NCI-H2107 treated with DMSO at 0.1 percent for 48 hours (cell line): Measurements from ENCODE around the gene ARHGAP26.
"Not testable (repeated sequence)": the region's sequence is repeated elsewhere in the genome, so short reads cannot be mapped to it uniquely, and the experiment has no call there.

Source experiments
- DNase-seq: peaks from one replicate; lab custom pipeline; 2025; ENCODE audit not compliant: unreplicated experiment; lab: John Stamatoyannopoulos, UW

Gene ARHGAP26

DNA sequence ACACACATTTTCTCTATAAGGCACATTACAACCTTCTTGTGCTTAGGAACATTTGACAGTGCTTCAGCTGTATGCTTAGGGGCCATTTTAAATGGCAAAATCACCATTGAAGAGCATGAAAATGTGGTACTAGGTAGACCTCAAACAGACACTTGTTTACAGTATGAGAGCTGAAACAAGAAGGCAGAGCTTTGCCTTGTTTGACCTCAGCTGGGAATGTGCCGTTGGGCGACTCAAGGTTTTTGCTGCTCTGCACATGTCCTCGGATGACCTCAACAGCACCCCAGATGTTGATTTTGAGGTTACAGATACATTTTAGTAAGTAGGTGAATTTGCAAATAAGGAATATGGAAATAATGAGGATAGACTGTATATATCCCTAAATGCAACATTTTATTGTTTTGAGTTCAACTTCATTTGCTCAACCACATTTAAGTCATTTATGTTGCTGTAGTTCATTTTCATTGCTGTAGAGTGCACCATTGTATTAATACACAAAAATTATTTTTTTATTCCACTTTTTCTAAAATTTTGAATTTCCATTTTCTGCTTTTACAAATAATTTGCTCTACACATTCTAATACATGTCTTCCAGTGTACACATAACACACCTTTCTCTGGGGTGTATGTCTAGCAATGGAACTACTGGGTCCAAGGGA, 426.6 kb downstream of the ARHGAP26 start:
- DNase-seq: no peak

DNA sequence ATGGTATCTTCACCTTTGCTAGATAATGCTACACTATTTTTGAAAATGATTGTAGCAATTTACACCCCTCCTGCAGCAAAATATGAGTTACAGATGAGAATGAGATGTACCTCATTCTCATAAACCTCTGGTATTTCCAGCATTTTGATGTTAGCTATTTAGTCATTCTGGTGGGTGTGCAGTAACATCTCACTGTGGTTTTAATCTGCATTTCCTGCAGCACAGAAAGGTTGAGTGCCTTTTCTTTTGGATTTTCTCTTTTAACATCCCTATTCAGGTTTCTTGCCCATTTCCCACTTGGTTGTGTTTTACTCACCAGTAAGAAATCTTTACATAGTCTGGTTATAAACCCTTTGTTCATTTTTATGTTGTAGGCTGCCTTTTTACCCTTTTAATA, 427.1 kb downstream of the ARHGAP26 start:
- DNase-seq: no peak

DNA sequence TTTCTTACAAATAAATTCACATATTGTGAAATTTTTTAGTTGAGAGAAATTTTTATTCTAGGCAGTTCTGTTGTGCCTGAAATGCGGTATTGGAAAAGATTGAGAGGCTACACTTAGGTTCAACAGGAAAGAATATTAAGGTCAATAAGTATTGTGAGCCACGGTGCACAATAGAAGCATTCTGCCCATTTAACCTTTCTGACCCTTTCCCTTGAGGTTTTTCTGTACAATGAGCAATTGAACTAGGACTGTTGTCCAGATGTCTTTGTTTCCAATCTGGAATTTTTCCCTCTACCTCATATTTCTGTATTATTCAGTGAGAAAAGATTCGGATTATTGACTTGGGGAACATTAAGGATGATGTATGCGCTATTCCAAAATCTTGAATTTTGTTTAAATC, 428.2 kb downstream of the ARHGAP26 start:
- no peak for DNase-seq

DNA sequence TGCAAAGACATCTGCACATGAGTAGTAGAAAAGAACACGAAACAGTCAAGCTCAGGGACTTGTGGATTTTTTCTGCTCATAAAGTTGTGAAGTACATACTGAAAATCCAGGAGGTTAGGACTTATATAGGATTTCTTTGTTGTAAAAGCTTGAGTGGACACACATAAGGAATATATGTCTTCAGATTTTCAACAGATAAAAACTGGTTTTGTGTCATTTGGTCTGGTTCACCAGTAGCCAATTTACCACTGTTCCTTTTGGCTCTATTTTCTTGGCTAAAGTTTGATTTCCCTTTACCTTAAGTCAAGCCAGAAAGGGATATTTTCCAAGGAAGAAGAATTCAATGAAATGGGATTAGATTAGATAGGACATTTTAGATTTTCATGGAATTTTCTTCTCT, 429.0 kb downstream of the ARHGAP26 start:
- DNase-seq: no peak

DNA sequence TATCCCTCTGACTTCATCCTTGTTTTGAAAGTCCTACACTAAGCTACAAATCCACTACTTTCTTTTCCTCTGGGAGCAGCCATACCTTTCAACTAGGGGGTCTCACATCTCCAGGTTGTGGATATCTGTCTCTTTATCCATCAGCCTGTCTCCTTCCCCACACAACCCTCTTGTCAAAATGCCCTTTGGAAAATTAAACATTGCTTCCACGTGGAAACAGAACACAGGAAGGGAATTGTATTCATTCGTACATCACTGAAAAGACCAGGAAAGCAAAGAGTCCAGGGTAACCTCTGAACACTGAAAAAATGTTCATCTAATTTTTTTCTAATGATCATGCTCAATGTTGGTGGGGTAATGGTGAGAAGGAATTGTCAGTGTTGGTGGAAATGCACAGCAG, 429.7 kb downstream of the ARHGAP26 start:
- no peak for DNase-seq

DNA sequence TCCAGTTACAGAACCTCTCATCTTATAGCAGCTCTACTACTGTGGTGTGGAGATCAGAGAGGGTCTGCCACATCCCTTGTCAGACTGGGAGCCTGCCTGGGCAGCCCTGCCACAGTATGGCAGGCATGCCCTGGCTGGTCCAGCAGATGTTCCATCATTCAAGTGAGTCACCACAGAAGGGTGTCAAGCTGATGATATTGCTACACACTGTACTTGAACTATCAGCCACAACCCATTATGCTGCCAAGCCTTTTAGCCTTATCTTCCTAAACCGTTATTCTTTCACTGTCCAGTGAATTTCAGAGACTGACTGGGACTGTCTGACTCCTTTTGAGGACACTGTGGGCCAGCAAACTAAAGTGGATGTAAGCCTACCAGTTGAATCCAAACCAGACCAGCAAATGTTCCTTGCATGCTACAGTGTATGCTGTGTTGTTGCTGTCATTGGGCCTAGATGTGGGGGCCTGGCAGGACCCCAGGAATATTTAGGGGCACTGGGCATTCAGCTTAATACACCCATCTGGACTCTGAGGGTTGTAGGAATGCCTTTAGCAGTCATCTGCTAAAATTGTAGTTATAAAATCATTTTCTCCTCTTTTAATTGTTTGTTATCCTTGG, 430.7 kb downstream of the ARHGAP26 start:
- DNase-seq: no peak

DNA sequence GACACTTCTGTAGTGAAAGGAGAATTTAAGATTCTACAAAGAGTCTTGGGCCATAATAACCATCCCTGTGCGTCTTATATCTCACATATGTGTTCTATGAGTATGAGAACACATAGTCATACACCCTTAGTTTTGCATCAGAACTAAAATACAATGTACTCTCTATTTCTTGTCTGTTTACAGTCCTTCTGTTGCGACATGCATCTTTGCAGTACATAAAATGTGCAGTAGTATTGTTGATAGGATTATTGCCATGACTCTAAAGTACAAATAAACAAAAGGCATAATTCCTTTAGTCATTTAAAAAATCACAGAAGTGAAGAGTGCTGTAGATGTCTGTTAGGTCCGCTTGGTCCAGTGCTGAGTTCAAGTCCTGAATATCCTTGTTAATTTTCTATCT, 431.4 kb downstream of the ARHGAP26 start:
- DNase-seq: no peak

DNA sequence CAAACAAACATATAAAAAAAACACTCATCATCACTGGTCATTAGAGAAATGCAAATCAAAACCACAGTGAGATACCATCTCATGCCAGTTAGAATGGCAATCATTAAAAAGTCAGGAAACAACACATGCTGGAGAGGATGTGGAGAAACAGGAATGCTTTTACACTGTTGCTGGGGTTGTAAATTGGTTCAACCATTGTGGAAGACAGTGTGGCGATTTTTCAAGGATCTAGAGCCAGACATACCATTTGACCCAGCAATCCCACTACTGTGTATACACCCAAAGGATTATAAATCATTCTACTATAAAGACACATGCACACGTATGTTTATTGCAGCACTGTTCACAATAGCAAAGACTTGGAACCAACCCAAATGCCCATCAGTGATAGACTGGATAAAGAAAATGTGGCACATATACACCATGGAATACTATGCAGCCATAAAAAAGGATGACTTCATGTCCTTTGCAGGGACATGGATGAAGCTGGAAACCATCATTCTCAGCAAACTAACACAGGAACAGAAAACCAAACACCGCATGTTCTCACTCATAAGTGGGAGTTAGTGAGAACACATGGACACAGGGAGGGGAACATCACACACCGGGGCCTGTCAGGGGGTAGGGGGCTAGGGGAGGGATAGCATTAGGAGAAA, 433.3 kb downstream of the ARHGAP26 start:
- DNase-seq: not testable (repeated sequence)

DNA sequence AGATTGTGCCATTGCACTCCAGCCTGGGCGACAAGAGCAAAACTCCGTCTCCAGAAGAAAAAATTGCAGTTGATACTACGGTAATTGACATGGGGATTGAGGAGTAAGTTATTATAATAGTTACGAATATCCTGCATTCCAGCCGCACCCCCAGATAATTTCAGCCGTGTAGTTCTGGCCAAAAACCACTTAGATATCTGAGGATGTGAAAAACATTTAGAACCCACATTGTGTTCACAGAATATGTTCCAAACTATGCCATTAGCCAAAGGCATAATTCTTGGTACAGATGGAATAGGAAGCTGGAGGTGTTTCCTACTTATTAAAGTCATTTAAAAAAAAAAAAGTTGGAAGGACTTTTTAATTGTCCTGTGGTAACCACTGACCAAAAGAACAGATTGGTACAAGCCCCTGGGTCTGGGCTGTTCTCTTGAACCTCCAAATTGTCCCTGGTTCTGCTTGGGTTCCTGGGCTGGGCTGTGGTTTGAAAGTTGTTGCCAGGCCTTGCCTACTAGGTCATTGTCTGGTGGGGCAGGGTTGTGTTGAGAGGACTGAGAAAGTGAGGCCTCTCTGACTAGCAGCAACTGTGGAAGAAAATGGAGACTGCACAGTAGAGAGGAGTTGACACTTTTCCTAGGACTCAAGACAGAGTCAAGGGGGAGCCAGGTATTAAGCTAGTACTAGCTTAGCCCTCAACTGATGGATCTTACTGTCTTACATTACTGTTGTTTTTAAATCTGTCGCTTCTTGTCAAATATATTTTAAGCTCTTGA, 434.5 kb downstream of the ARHGAP26 start:
- DNase-seq: no peak

DNA sequence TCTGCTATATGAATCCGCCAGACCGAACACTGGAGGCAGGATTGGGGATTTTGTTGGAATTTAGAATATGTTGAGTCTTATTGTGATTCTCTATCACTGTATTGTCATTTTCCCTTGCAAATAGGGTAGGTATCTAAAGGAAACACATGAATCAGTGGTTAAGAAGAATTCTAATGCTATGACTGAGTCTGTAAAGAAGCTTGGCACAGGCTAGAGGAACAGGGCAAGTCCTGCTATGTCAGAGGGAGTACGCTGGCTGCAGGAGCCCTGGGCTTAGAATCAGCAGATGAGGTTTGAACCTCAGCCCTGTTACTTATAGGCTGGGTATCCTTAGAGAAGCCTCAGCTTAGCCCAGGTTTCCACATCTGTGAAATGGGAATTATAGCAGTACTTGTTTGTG, 435.2 kb downstream of the ARHGAP26 start:
- no peak for DNase-seq

DNA sequence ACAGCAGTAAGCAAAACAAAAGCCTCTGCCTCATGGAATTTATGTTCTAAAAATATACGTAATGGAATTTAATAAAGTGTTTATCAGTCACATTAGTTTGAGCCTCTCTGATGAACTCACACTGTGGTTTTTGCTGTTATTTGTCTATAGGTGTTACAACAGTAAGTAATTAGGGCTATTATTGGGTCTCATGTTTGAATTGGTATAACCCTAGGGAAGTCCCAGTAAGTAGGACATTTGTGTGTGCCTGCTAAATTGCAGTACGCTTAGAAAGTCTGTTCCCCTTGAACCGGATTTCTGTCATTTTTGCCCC, 435.7 kb downstream of the ARHGAP26 start:
- no peak for DNase-seq

DNA sequence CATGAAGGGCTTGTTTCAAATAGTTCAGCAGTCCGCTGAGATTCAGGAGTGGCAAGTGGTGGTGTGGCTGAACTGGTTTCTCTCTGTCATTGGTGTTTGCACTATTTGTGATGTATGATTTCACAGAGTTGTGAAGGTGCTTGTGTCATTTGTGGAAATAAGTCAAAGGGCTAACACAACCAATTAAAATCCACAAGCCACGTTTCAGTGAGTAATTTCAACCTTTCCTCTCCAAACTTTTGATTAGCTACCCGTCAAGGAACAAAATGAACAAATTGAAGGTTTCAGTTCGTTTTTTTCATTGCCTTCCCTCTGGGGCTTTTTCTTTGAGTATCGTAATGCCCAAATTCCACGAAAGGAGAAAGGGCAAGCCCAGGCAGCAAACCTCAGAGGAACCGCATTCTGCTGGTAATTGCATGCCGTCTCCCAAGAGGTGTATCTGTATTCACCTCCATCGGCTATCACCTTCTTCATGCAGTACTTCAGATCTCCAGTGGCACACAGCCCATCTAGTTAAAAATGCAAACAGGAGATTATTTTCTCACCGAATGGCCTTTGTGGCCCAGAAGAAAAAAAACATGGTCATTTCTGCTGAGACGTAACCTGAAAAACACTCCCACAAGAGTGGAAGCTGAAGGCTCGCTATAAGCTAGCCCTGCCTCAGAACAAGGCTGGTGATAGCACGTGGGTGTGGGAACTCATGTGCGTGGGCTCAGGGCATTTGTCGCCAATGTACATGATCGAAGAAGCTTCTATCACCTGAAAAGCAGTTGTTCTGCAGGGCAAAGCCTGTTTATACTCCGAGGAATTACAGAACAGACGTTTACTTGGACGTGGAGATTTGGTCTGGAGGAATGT, 436.2 kb downstream of the ARHGAP26 start:
- no peak for DNase-seq

DNA sequence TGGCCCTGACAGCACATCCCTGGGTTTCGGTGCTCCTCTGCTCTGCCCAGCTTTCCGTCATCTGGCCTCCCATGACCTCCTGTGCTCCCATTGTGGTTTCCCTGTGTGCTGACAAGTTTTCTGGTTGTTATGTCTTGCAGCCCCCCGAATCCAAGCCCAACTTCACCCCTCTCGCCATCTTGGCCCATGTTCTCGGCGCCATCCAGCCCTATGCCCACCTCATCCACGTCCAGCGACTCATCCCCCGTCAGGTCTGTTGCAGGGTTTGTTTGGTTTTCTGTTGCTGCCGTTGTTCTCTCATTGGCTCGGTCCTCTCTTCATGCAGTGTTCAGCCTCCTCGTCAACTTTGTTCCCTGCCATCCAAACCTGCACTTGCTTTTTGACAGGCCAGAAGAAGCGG, 436.9 kb downstream of the ARHGAP26 start:
- no peak for DNase-seq

DNA sequence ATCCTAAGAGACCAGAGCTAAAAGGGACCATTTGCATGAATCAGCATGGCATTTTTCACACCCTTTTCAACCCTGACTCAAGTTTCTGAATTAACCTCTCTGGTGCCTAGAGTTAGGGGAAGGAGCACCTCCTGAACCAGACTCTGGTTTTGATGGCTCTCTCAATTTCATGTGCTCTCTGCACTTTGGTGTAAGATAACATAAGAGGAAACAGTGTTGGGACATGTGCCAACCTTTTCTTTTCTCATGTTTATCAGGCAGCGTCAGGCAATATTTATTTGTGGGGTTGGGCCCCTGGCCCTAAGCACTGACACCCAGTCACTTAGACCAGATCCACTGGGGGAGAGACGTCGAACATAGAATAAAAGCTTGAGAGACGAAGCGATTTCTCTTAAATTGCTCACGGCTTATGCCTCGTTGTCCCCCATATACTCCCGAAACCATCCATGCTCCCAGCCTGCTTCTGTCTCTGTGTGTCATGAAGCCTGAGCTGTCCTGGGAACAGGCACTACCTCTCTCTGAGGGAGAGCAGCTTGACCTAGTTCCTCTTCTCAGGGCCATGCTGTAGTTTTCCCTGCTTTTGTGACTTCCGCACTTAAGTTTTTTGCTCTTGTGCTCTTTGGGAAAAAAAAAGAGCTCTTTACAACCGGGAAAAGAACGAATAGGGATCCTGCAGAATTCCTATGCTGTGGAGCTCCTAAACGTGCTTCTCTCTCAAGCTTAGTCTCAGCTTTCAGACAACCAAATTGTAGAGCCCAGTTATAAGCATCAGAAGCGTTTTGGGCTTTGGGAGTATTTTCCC, 437.6 kb downstream of the ARHGAP26 start:
- no peak for DNase-seq

DNA sequence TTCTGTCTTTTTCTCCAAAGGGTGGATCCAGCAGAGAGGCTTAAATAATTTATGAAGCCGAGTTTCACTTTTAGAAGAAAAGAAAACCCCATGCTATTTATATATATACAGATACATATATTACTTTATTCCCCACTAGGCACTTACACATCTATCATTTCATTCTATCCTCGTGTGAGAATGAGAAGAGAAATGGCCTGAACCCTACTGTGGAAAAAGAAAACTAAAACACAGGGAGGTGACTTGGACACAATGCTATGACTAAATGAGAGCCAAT, 438.1 kb downstream of the ARHGAP26 start:
- no peak for DNase-seq

DNA sequence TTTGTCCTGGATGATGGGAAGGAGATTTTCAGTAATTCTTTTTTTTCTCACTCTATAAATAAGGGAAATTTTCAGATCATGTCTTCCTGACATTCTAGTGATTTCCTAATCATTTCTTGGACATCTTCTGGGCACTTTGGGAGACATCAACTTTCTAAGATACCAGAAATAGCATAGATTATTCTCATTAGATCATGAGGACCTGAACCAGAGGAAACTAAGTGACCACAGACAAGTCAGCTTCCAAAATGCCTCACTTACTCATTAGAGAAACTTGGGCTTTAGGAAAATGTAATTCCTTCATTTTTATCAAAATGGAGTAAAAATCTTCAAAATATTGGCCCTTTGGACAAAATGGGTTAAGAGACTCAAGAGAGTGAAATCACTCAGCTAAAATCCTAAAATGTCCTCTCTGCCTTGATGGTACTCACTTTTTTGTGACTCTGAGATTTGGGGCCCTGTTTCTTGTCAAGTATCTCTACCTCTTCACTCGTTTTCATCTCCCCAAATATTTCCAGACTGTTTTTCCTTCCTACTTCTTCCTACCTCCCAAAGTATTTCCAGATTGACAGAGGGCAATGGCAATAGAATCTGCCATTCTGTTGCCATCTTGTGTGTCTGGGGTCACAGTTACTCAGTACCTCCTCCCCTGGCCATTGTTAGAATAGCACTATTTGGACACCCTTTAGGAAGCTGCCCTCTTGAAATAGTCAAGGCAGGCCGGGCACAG, 438.8 kb downstream of the ARHGAP26 start:
- DNase-seq: no peak

DNA sequence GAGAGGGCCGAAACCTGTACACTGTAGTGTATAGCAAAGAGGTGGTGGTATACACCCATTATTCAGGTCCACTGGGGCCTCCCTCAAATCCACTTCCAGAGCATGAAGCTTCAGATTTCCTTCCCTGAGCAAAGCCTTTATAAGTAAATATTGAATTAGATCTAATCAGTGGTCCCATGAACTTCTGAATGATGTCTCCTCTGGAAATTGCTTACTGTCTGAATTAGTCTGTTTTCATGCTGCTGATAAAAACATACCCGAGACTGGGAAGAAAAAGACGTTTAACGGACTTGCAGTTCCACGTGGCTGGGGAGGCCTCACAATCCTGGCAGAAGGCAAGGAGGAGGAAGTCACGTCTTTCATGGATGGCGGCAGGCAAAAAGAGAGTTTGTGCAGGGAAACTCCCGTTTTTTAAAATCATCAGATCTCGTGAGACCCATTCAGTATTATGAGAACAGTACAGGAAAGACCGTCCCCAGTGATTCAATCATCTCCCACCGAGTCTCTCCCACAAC, 439.8 kb downstream of the ARHGAP26 start:
- no peak for DNase-seq

DNA sequence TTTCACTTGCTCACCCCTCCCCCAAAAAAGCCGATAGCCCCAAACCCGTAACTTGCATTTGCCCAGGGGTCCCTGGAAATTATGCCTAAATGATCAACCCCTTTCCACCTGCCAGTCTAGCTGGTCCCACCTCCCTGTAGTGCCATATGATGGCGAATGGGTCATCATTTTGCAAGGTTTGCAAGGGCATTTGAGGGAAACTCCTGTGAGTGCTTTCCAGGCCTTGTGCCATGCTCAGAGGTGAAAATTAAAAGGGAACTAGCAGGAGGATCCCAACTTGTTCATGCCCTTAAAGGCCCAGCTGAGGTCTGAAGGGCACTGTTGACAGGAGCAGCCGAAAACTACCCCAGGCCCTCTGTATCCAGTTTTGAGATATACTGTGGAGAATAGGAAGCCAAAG, 440.4 kb downstream of the ARHGAP26 start:
- DNase-seq: no peak

DNA sequence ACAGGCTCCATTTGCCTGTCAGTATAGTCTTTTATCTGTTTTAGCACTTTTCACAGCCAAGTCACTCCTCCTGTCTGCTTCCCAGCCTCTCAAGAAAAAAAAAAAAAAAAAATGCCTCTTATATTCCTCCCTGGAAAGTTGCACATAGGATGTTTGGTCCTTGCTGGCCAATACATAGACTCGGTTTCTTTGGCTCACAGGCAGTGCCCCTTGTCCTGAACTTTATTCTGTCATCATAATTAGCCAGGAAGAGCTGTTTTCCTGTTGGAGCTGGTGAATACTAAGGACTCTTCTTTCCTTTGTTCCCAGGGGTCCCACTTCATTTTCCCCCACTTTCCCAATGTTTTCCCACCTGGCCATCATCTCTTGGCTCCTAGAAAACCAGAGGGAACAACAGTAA, 442.1 kb downstream of the ARHGAP26 start:
- DNase-seq: no peak
